K562 (cell line): ENCODE results near the gene NRG2. TPM values are rescaled to one million over a fixed set of nuclear protein-coding genes. Genes with fewer than 3 reads are reported as not detected.

ENCODE experiments used
- ATAC-seq: fragments of 200-7000 bp; cut with Tn5 transposase; 3 replicates; pipeline ENCODE4 v1.9.1; 2020; ENCODE audit warnings: moderate library complexity
- BruUV-seq: library from RNA; stranded (reverse); fragments of 400-500 nt; replicated peaks from 2 replicates; lab custom pipeline; 2021; lab: Mats Ljungman, UMichigan
- CTCF ChIA-PET: fragments of 300-600 bp; formaldehyde crosslinking; extraction: SDS; loops from one replicate; lab custom pipeline; 2021; ENCODE audit warnings: low intra/inter-chr PET ratio; lab: Yijun Ruan, JAX
- POLR2A ChIA-PET: fragments of 300-600, 350-650 bp; sonication (Branson Sonifier 250); formaldehyde crosslinking; extraction: SDS; loops from one replicate; lab custom pipeline; 2021; ENCODE audit warnings: antibody characterized with exemption, inconsistent platforms; lab: Yijun Ruan, JAX
- DNase-seq, 4 experiments: peaks; one replicate each; pipeline versions ENCODE4 v3.0.0 to v3.0.0-alpha.2; 2011 to 2018; ENCODE audit warnings: low spot score in 3 of 4, mixed read lengths in 3 of 4; ENCODE audit errors: extremely low read depth in 1 of 4
- FAIRE-seq: peaks from 2 replicates; lab custom pipeline; 2011; peaks lifted over from hg19 to GRCh38; lab: Jason Lieb, UNC
- H2AFZ ChIP-seq: 2 replicates; pipeline ENCODE4 v1.6.0; 2011; ENCODE audit warnings: low read depth, low read length, control low read depth, inconsistent platforms
- H3K27ac ChIP-seq: fragments of 200-600 bp; 3 replicates; pipeline ENCODE4 v1.8.0; 2011; ENCODE audit warnings: low read depth, mild to moderate bottlenecking, control low read depth, inconsistent platforms, low read length, moderate library complexity, mixed read lengths; ENCODE audit errors: extremely low read depth
- H3K27me3 ChIP-seq, 2 experiments: fragments of 300-600 bp in 1 of 2; 2 replicates in 1 of 2; 3 replicates in 1 of 2; pipeline versions ENCODE4 v1.6.0 to v1.8.0; 2011; ENCODE audit warnings: inconsistent platforms in 2 of 2, low read length in 2 of 2, mild to moderate bottlenecking in 1 of 2, mixed read lengths in 1 of 2, moderate library complexity in 1 of 2; ENCODE audit not compliant: control insufficient read depth in 2 of 2, insufficient read depth in 2 of 2
- H3K36me3 ChIP-seq: fragments of 300-600 bp; 3 replicates; pipeline ENCODE4 v1.8.0; 2011; ENCODE audit warnings: mild to moderate bottlenecking, low read length, inconsistent platforms; ENCODE audit not compliant: control insufficient read depth, insufficient read depth
- H3K4me1 ChIP-seq, 2 experiments: fragments of 200-600 bp in 1 of 2; replicated peaks in 1 of 2; 2 replicates in 1 of 2; 3 replicates in 1 of 2; pipeline versions ENCODE4 v1.5.1 to v1.8.0; 2011; ENCODE audit warnings: inconsistent platforms in 2 of 2, low read length in 2 of 2, mild to moderate bottlenecking in 1 of 2, mixed read lengths in 1 of 2, moderate library complexity in 1 of 2; ENCODE audit not compliant: control insufficient read depth in 2 of 2, insufficient read depth in 2 of 2
- H3K4me2 ChIP-seq: 2 replicates; pipeline ENCODE4 v1.6.1; 2011; ENCODE audit warnings: low read length, control low read depth, inconsistent platforms, mixed read lengths; ENCODE audit not compliant: insufficient read depth
- H3K4me3 ChIP-seq: fragments of 200-600 bp; sonication (generic), shearing (Covaris generic); 2 replicates; pipeline ENCODE4 v1.5.1; 2016; ENCODE audit warnings: control low read depth, inconsistent platforms
- H3K79me2 ChIP-seq: fragments of 200-600 bp; 3 replicates; pipeline ENCODE4 v1.8.0; 2011; ENCODE audit warnings: low read length, inconsistent platforms; ENCODE audit not compliant: control insufficient read depth, insufficient read depth
- H3K9ac ChIP-seq, 2 experiments: 2 replicates each; pipeline versions ENCODE4 v1.6.0 to v1.6.1; 2011; ENCODE audit warnings: low read depth in 2 of 2, low read length in 2 of 2, control low read depth in 1 of 2, inconsistent platforms in 1 of 2, mild to moderate bottlenecking in 1 of 2, mixed read lengths in 1 of 2; ENCODE audit not compliant: insufficient read depth in 1 of 2
- H3K9me1 ChIP-seq: one replicate; pipeline ENCODE4 v1.6.0; 2011; ENCODE audit warnings: inconsistent platforms, mild to moderate bottlenecking, low read length, moderate library complexity; ENCODE audit not compliant: control insufficient read depth, insufficient read depth
- H3K9me3 ChIP-seq: replicated peaks from 2 replicates; pipeline ENCODE4 v1.5.1; 2011; ENCODE audit warnings: low read depth, low read length, inconsistent platforms; ENCODE audit not compliant: control insufficient read depth, insufficient read depth
- H4K20me1 ChIP-seq: replicated peaks from 2 replicates; pipeline ENCODE4 v1.6.1; 2011; ENCODE audit warnings: low read length, inconsistent platforms, mixed read lengths; ENCODE audit not compliant: control insufficient read depth, insufficient read depth
- RBBP5 ChIP-seq: fragments of 200-600 bp; sonication (generic); IDR thresholded peaks from 2 replicates; pipeline ENCODE4 v1.6.1; 2012; ENCODE audit warnings: borderline replicate concordance, mild to moderate bottlenecking, low read length, control low read depth, inconsistent platforms; ENCODE audit not compliant: insufficient read depth, poor library complexity, severe bottlenecking
- TFE3 ChIP-seq: fragments of 450-650 bp; formaldehyde crosslinking; IDR thresholded peaks from 2 replicates; pipeline ENCODE4 v1.4.0; 2020; ENCODE audit warnings: mild to moderate bottlenecking, mixed read lengths
- WGBS: fragments of 100-300 bp; shearing (Covaris generic); methylation state at CpG from one replicate; pipeline ENCODE4 v1.1.6; 2016; ENCODE audit warnings: low coverage, mixed read lengths; ENCODE audit not compliant: insufficient coverage; ENCODE audit errors: missing lambda C conversion rate; 5-methylcytosine and 5-hydroxymethylcytosine counted together
- in situ Hi-C: fragments of 300-500 bp; cut with MboI; formaldehyde crosslinking; loops from 4 replicates; pipeline ENCODE4 v1.15.0; 2018; ENCODE audit warnings: inconsistent platforms, mixed read lengths
- intact Hi-C: fragments of 100-400 bp; cut with micrococcal nuclease; formaldehyde crosslinking; loops from 2 replicates; pipeline ENCODE4 v1.14.2; 2022
- polyA plus RNA-seq, 8 experiments: library from polyadenylated mRNA; depleted of rRNA in 4 of 8; stranded (reverse) in 5 of 8; unstranded in 3 of 8; fragments of >200 nt; fragmentation: Nextera tagmentation in 2 of 8; fragmentation: Illumina TruSeq in 1 of 8; extraction: Ambion mirVana in 2 of 8; extraction: Trizol in 1 of 8; gene quantifications; 2 replicates each; pipeline versions ENCODE4 v1.2.1 to v1.2.3, GENCODE V29; 2011 to 2014; ENCODE audit warnings: inconsistent platforms in 1 of 8, missing spikeins in 1 of 8
- total RNA-seq, 7 experiments: library from RNA; depleted of rRNA in 6 of 7; stranded (reverse); fragments of >200 nt in 6 of 7; fragmentation: Illumina TruSeq in 2 of 7; extraction: Trizol in 2 of 7; gene quantifications; 2 replicates each; pipeline versions ENCODE4 v1.2.1 to v1.2.3, GENCODE V29; 2011 to 2021; ENCODE audit warnings: low replicate concordance in 1 of 7

The NRG2 gene
- total and polyA plus RNA-seq, 9 of the 15 experiments (the other 6 are each of a cell fraction or from before 2014, with no cell fraction given), result not detected

DNA sequence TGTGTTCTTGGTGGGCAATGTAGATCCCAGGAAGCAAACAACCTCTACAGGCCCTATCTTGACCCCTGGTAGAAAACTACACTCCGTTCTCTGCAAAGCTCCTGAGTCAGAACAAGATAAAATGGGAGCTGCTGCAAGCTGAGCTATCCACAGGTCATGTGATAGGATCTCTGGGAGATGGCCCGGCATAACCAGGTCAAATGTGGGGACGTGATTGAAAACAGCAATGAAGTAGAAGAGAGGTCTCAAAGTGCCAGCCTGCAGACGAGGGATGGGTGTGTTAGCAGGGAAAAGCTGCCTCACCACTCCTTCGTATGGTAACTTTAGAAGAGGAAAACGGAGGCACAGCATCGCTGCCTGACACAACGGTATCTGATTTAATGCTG is 25.0 kb downstream of the NRG2 start:
- Histone ChIP-seq H3K27ac (no peak overlapping the region), H3K4me3 (no peak overlapping the region), H3K9me3 (no peaks in the 10 kb centered on the region), H3K79me2 (no peaks in the 10 kb centered on the region), H3K27me3 (peaks cover 11 to 29% of the 10 kb centered on the region in 2 experiments; a peak in 4 of 5 replicates)
- DNase-seq, result no peak
- WGBS, result under 1% methylated on average over 8 of the region's 8 CpGs
- in situ Hi-C loops (no loop called here), intact Hi-C loops (no loop called here)
- TF ChIP-seq RBBP5, result no peak
- TF ChIP-seq TFE3 (CRISPR knock-in tag), result peak; percentile 38; the same call in 1 of the 2 replicates
- TF ChIP-seq, all 486 proteins: peak for 1
- POLR2A ChIA-PET, result no interaction called here
- FAIRE-seq (no peak), ATAC-seq (no peak)
- H3K4me2 ChIP-seq, result no peak overlapping the region
- H2AFZ ChIP-seq, result no peak overlapping the region
- H3K36me3 ChIP-seq, result no peaks in the 10 kb centered on the region
- H3K4me1 ChIP-seq, result no peaks in the 10 kb centered on the region
- H4K20me1 ChIP-seq, result no peaks in the 10 kb centered on the region
- no peaks in the 10 kb centered on the region for H3K9me1 ChIP-seq
- no peak overlapping the region for H3K9ac ChIP-seq
- CTCF ChIA-PET, result no interaction called here
- BruUV-seq, result no TSS peak
